CD4-positive, alpha-beta T cell treated with Interleukin-17A for 4 hours (primary cell): ENCODE results near the gene RNPEP.
"Not testable (repeated sequence)": the region's sequence is repeated elsewhere in the genome, so short reads cannot be mapped to it uniquely, and the experiment has no call there.

Experiments used
- DNase-seq: peaks from one replicate; pipeline ENCODE4 v3.0.0-alpha.2; 2020; ENCODE audit warnings: mixed read lengths

RNPEP gene

GRCh38 chr1:202011994-202012393, 29.5 kb downstream of the RNPEP start:
- DNase-seq = no peak

DNA sequence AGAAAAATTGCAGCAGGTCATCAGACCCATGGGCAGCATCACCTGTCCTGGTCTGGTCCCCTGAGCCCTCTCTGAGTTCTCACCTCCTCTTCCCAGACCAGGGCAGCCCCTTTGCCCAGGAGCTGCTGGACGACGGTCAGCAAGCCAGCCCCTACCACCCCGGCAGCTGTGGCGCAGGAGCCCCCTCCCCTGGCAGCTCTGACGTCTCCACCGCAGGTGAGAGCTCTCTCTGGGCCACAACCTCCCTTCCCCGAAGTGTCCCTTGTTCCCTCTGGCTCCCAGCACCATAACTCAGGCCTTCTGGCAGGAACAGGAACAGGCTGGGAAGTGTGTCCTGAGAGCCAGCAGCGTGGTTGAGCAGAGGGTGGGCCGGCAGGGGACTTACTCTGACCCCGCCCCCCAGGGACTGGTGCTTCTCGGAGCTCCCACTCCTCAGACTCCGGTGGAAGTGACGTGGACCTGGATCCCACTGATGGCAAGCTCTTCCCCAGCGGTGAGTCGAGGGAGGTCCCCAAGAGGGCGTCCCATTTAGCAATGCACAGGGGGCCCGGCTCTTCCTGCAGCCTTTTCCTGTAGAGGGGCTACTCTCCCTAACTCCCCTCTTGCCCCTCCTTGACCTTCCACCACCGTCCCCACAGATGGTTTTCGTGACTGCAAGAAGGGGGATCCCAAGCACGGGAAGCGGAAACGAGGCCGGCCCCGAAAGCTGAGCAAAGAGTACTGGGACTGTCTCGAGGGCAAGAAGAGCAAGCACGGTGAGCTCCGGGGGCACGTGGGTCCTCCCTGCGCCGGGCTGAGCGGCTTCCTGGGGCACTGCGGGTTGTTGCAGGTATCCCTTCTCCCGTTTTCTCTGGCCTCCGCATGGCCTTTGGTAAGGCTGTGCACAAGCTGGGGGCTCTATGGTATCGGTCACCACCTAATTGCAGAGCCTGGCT, 30.4 kb downstream of the RNPEP start:
- DNase-seq = no peak

DNA sequence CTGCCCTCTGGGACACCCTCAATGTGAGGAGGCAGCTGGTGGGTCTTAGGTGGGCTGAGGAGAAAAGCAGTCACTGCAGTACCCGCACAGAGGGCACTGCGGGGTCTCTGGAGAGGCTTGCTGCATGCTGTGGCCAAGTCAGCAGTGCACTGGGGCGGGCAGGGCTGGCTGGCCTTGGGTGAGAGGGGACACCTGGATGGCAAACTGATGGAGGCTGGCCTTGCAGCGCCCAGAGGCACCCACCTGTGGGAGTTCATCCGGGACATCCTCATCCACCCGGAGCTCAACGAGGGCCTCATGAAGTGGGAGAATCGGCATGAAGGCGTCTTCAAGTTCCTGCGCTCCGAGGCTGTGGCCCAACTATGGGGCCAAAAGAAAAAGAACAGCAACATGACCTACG, 31.2 kb downstream of the RNPEP start:
- DNase-seq = no peak

DNA sequence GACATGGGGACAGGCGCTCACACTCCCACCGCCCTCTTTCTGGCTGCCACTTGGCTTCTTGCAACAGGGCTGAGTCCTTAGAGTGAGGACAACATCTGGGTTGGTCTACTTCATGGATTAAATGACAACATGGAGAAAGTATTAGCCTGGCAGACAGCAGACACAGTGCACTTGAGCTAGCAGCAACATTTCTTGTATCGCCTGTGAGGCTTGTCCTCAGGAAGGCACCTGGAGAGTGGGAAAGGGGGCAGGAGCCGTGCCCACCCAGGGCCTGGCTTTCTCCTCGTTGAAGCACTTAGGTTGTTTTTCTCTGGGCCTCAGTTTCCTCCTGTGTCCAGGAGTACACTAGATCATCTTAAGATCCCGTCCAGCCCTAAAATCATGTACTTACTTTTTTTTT, 31.6 kb downstream of the RNPEP start:
- no peak for DNase-seq

GRCh38 chr1:202014915-202015661, 32.6 kb downstream of the RNPEP start:
- no peak for DNase-seq

DNA sequence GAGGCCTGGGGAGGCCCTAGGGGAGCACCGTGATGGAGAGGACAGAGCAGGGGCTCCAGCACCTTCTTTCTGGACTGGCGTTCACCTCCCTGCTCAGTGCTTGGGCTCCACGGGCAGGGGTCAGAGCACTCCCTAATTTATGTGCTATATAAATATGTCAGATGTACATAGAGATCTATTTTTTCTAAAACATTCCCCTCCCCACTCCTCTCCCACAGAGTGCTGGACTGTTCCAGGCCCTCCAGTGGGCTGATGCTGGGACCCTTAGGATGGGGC, 33.2 kb downstream of the RNPEP start:
- no peak for DNase-seq

- DNase-seq = no peak
Observed at GRCh38 chr1:202016022-202016810, 33.8 kb downstream of the RNPEP start.

DNA sequence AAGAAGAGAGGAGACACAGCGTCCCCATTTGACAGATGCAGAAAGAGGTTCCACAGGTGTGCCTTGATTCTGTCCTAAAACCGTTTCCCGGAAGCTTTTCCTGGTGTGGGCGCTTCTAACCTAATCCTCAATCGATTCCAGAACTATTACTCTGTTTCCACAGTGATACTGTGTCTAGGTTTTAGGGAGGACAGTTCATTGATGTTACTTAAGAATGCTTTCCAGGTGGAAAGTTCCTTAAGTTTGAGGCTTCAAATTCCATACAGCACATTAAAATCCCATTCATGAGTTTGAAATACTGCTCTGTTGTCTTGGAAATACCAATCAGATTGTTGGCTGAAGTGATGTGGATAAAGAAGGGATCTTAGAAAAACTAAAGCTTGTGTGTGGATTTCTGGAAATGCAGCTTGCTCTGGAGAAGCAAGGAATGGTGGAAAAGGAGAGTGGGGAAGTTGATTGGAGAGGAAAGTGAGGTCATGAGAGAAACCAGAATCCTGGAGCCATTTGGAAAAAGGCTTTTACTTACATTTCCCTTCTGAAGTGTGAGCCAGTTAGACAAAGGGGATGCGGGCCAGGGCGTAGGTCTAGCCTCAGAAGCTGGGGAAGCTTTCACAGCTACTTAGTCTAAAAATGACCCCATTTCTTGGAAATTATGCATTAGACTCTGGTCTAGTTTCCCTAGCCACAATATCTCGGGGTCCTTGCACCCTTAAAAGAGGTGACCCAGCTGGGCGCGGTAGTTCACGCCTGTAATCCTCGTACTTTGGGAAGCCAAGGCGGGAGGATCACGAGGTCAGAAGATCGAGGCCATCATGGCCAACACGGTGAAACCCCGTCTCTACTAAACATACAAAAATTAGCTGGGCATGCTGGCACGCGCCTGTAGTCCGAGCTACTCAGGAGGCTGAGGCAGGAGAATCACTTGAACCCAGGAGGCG, 34.6 kb downstream of the RNPEP start:
- DNase-seq = no peak

- no peak for DNase-seq
Observed at GRCh38 chr1:202017749-202018467, 35.5 kb downstream of the RNPEP start.

DNA sequence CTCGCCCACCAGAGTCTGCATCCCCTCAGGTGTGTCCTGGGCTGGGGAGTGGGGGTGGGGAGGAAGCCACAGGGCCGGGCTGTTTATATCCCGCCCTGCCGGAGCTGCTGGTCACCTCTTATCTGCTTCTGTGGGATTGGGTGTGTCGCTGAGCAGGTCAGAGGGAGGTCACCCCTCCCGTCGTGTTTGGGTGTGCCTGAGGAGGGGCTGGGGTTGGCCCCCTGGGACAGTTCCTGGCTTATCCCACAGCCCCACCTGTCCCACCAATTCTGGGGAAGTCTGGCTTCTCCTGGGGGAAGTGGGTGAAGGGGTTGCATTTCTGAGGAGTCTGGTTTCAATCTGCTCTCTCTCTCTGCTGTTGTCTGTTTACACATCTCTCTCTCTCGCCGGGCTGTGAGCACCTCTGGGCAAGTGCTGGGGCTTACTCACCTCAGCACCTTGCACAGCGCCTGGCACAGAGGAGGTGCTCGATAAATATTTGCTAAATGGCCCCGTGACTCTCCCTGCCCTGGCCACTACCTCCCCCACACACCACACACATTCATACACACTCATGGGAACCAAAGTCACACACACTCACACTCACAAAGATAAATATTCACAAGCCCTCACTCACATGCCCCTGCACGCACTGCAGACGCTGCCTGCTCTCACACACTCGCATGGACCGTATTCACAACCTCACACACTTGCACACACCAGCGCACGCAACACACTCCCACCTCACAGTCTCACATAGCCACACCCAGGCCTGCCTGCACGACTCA, 36.2 kb downstream of the RNPEP start:
- DNase-seq = no peak

DNA sequence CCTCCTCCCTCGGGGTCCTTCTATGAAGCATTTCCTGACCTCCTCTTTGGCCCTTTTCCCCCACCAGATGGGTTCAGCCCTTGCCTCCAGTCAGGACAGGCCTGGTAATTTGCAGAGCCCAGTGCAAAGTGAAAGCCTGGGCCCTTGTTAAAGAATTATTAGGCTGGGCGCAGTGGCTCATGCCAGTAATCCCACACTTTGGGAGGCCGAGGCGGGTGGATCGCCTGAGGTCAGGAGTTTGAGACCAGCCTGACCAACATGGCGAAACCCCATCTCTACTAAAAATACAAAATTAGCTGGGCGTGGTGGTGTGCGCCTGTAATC, 36.7 kb downstream of the RNPEP start:
- DNase-seq = not testable (repeated sequence)

GRCh38 chr1:202023001-202023433, 40.6 kb downstream of the RNPEP start:
- no peak for DNase-seq

DNA sequence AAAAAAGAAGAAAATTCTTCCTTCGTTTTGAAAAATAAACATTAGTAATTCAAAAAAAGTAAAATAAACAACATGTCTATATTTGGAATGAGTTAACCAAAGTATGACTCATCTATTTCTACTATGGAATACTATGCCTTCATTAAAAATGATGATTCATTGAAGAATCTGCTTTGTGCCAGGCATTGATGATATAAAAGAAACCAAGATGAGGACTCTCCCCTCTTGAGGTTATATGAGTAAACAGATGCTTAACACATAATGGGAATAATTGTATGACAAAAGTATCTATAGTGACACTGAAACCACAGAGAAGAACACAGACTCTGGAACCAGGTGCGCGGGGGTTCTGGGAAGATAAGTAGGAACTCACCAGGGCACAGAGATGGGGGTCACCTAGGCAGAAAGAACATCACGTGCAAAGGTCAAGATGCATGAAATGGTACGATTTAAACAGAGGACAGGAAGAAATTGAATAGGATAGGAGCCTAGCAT, 46.8 kb downstream of the RNPEP start:
- no peak for DNase-seq

GRCh38 chr1:202029727-202030126, 47.3 kb downstream of the RNPEP start:
- DNase-seq = no peak

DNA sequence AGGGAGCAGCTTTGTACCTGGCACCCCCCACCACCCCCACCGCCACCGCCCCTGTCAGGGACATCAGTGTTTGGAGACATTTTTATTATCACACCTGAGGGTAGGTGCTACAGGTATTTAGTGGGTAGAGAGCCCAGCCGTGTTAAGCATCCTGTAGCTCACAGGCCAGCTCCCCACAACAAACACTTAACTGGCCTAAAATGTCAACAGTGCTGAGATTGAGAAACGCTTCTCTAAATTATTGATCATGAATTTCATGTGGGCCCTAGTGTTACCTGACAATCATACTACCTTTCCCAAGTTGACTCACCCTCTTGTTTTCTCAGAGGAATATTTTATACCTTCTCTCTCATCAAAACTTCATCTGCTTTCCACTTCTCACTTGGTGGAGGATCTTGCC, 49.3 kb downstream of the RNPEP start:
- no peak for DNase-seq

- no peak for DNase-seq
Observed at GRCh38 chr1:202034149-202034682, 51.8 kb downstream of the RNPEP start.

GRCh38 chr1:202034683-202035462, 52.4 kb downstream of the RNPEP start:
- no peak for DNase-seq

DNA sequence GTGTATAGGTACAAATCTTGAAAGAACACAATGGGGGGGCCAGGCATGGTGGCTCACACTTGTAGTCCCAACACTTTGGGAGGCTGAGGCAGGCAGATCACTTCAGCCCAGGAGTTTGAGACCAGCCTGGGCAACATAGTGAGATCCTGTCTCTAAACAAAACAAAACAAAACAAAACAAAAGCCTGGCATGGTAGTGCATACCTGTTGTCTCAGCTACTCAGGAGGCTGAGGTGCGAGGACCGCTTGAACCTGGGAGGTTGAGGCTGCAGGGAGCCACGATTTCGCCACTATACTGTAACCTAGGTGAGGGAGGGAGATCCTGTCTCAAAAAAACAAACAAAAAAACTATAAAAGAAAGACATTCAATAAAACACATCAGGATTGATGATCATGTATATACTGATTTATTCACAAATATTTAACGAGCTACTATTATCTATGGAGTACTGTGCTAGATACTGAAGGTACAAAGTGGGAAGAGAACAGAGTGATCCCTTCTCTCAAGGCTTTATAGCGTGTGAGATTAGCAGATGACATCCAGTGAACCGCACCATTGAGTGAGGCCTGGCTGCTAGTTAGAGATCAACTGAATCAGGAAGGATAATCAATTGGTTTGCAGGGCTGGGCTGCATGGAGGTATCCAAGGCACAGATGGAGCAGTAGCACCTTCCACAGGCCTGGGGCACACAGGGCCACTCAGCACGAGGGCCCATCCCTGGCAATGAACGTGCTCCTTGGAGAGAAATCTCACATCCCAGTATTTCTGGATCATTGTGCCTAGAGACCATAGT, 54.3 kb downstream of the RNPEP start:
- no peak for DNase-seq
